GM23248 (cell line): ENCODE measurements around the gene PHF21B. TPM values are rescaled to one million over a fixed set of nuclear protein-coding genes. Genes with fewer than 3 reads are reported as not detected.

Experiments used
- DNase-seq: peaks from one replicate; pipeline ENCODE4 v3.0.0-alpha.2; 2015
- H2AFZ ChIP-seq: fragments of 200-600 bp; sonication (generic); 2 replicates; pipeline ENCODE4 v1.6.1; 2016; ENCODE audit warnings: antibody characterized with exemption
- H3F3A ChIP-seq: fragments of 200-600 bp; sonication (generic); 2 replicates; pipeline ENCODE4 v1.6.1; 2016; ENCODE audit warnings: mild to moderate bottlenecking, antibody characterized with exemption, mixed run types; ENCODE audit not compliant: insufficient read depth
- H3K27ac ChIP-seq: fragments of 200-600 bp; sonication (generic); 2 replicates; pipeline ENCODE4 v1.5.1; 2016; ENCODE audit warnings: mild to moderate bottlenecking
- H3K27me3 ChIP-seq: fragments of 200-600 bp; sonication (generic); replicated peaks from 2 replicates; pipeline ENCODE4 v1.6.1; 2016; ENCODE audit warnings: mild to moderate bottlenecking; ENCODE audit not compliant: insufficient read depth
- H3K36me3 ChIP-seq: fragments of 200-600 bp; sonication (generic); 2 replicates; pipeline ENCODE4 v1.6.1; 2016; ENCODE audit warnings: low read depth, mild to moderate bottlenecking
- H3K4me1 ChIP-seq: fragments of 200-600 bp; sonication (generic); 2 replicates; pipeline ENCODE4 v1.6.1; 2016; ENCODE audit warnings: mild to moderate bottlenecking; ENCODE audit not compliant: insufficient read depth
- H3K4me2 ChIP-seq: fragments of 200-600 bp; sonication (generic); one replicate; pipeline ENCODE4 v1.6.1; 2016; ENCODE audit warnings: mild to moderate bottlenecking; ENCODE audit not compliant: unreplicated experiment
- H3K4me3 ChIP-seq: fragments of 200-600 bp; sonication (generic); 2 replicates; pipeline ENCODE4 v1.5.1; 2016; ENCODE audit warnings: mild to moderate bottlenecking
- H3K79me2 ChIP-seq: fragments of 200-600 bp; sonication (generic); 2 replicates; pipeline ENCODE4 v1.6.1; 2016; ENCODE audit warnings: mild to moderate bottlenecking; ENCODE audit not compliant: insufficient read depth
- H3K9ac ChIP-seq: fragments of 200-600 bp; sonication (generic); 2 replicates; pipeline ENCODE4 v1.6.1; 2016; ENCODE audit warnings: mild to moderate bottlenecking
- H3K9me2 ChIP-seq: fragments of 200-600 bp; sonication (generic); 2 replicates; pipeline ENCODE4 v1.6.1; 2016; ENCODE audit warnings: mixed run types, mild to moderate bottlenecking, moderate library complexity; ENCODE audit not compliant: insufficient read depth
- H3K9me3 ChIP-seq: fragments of 200-600 bp; sonication (generic); one replicate; pipeline ENCODE4 v1.6.1; 2017; ENCODE audit warnings: low read depth
- H4K20me1 ChIP-seq: fragments of 200-600 bp; sonication (generic); 2 replicates; pipeline ENCODE4 v1.6.0; 2016; ENCODE audit not compliant: insufficient read depth
- EZH2 ChIP-seq: fragments of 200-600 bp; sonication (generic); IDR thresholded peaks from 2 replicates; pipeline ENCODE4 v1.6.1; 2018; ENCODE audit warnings: antibody characterized with exemption, mild to moderate bottlenecking; ENCODE audit not compliant: insufficient read depth, poor library complexity, severe bottlenecking
- EZH2phosphoT487 ChIP-seq: fragments of 200-600 bp; sonication (generic); IDR thresholded peaks from 2 replicates; pipeline ENCODE4 v1.6.1; 2018; ENCODE audit warnings: antibody characterized with exemption, moderate library complexity, mild to moderate bottlenecking, low read depth; ENCODE audit not compliant: insufficient read depth
- WGBS, 2 experiments: methylation state at CpG; one replicate each; pipeline ENCODE4 v1.1.6; 2015 to 2017; ENCODE audit warnings: low lambda C conversion rate in 2 of 2, low coverage in 1 of 2; ENCODE audit errors: missing lambda C conversion rate in 2 of 2; 5-methylcytosine and 5-hydroxymethylcytosine counted together
- in situ Hi-C: fragments of 300-500 bp; cut with MboI; formaldehyde crosslinking; loops from 2 replicates; pipeline ENCODE4 v1.15.0; 2020
- polyA plus RNA-seq: library from polyadenylated mRNA; unstranded; fragments of >200 nt; fragmentation: Nextera tagmentation; extraction: Ambion mirVana; gene quantifications from 2 replicates; pipeline ENCODE4 v1.2.1, GENCODE V29; 2016
- total RNA-seq: library from RNA; depleted of rRNA; stranded (reverse); fragments of >200 nt; shearing (Covaris generic); gene quantifications from 2 replicates; pipeline ENCODE4 v1.2.3, GENCODE V29; 2014

Gene PHF21B
- total and polyA plus RNA-seq, 2 experiments from 2014 or later: not detected

DNA sequence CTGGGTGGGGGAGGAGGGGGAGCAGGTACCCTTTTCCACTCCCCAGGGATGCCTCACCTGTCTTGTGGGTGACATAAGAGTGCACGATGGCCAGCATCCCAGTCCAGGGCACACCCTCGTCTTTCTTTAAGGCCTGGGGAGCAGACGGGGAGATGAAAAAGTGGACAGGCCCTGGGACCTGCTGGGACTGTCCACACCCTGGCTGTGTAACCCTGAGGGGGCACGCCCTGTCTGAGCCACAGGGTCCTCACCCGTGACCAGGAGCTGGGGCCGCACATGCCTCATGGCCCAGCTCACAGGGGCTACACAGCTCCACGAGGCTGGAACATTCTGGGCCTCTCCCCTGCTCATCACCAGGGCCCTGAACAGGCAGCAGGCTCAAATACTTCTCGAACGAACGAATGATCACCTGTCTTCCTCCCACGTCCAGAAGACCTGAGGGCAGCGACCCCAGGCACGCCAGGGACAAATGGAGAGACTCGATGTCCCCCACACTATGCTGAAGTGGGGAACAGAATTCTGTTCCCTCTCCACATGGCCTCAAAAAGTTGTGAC lies 123.9 kb downstream of the PHF21B start:
- H3K9ac ChIP-seq: no peak overlapping the region
- H3K4me3 ChIP-seq: no peak overlapping the region
- DNase-seq: no peak
- H3K36me3 ChIP-seq: no peaks in the 10 kb centered on the region
- in situ Hi-C loops: no loop called here
- TF ChIP-seq EZH2: no peak
- no peak for TF ChIP-seq EZH2phosphoT487
- no peaks in the 10 kb centered on the region for H3K9me2 ChIP-seq
- no peaks in the 10 kb centered on the region for H3K9me3 ChIP-seq
- no peaks in the 10 kb centered on the region for H4K20me1 ChIP-seq
- H3K79me2 ChIP-seq: no peaks in the 10 kb centered on the region
- H2AFZ ChIP-seq: no peak overlapping the region
- 53 to 61% methylated on average over 14 of the region's 14 CpGs for WGBS, 2 experiments
- H3K4me1 ChIP-seq: no peaks in the 10 kb centered on the region
- H3F3A ChIP-seq: no peaks in the 10 kb centered on the region
- H3K27me3 ChIP-seq: no peaks in the 10 kb centered on the region; the same call in 1 of the 2 replicates
- no peak overlapping the region for H3K27ac ChIP-seq
- H3K4me2 ChIP-seq: no peak overlapping the region

DNA sequence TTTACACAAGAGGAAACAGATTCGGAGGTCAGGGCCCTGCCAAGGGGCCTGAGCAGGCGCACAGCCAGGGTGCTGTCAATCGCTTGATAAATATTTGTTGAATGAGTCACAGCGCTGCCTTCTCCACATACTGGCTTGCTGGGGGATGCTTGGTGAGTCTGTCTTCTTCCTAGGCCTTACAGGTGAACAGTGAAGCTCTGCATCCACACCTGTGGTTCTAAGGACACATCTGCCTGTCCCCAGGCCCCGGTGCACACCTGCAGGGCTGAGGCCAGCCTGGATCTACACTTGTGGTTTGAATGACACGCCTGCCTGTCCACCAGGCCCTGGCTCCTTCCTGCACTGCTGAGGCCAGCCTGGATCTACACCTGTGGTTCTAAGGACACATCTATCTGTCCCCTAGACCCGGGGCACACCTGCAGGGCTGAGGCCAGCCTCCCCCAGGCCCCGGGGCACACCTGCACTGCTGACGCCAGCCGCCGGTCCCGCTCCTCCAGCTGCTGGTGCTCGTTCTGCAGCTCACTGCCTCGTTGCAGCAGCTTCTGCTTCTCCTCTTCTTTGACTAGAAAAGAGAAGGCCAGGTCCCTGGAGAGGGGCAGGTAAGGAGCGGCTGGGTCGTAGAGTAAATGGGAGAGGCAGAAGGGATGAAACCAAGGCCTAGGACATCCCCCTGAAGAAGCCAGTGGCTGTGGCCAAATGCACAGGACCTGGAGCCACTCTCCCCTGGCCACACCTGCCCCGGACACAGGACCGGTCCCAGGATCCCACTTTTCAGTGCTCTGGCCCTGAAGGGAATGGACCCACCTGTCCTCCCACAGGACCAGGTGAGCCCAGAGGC lies 124.6 kb downstream of the PHF21B start:
- H3K4me1 ChIP-seq: no peaks in the 10 kb centered on the region
- H3K4me3 ChIP-seq: no peak overlapping the region
- no peak overlapping the region for H3K4me2 ChIP-seq
- no peak overlapping the region for H3K27ac ChIP-seq
- no peaks in the 10 kb centered on the region for H3K79me2 ChIP-seq
- DNase-seq: no peak
- H2AFZ ChIP-seq: no peak overlapping the region
- H3K36me3 ChIP-seq: no peaks in the 10 kb centered on the region
- no peaks in the 10 kb centered on the region for H3K9me2 ChIP-seq
- H3F3A ChIP-seq: no peaks in the 10 kb centered on the region
- no peak for TF ChIP-seq EZH2
- no peak for TF ChIP-seq EZH2phosphoT487
- H3K9me3 ChIP-seq: no peaks in the 10 kb centered on the region
- no peak overlapping the region for H3K9ac ChIP-seq
- no peaks in the 10 kb centered on the region for H4K20me1 ChIP-seq
- 68 to 69% methylated on average over 18 of the region's 18 CpGs for WGBS, 2 experiments
- in situ Hi-C loops: no loop called here
- H3K27me3 ChIP-seq: no peaks in the 10 kb centered on the region; the same call in 1 of the 2 replicates

DNA sequence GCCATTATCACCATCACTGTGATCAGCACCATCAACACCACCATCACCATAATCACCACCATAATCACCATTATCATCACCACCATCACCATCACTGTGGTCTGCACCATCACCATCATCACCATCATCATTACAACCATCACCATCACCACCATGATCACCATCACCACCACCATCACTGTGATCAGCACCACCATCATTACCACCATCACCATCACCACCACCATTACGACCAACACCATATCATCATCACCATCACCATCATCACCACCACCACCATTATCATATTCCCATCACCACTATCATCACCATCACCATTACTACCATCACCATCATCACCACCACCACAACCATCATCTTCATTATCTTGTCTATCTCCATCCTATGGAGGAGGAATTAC lies 125.2 kb downstream of the PHF21B start:
- Histone ChIP-seq H3K36me3 (no peaks in the 10 kb centered on the region), H3K27me3 (no peaks in the 10 kb centered on the region; the same call in 1 of the 2 replicates), H3K9me2 (no peaks in the 10 kb centered on the region), H3K27ac (no peak overlapping the region), H3K9me3 (no peaks in the 10 kb centered on the region), H3K4me2 (no peak overlapping the region), H3K79me2 (no peaks in the 10 kb centered on the region), H3K4me1 (no peaks in the 10 kb centered on the region), H2AFZ (no peak overlapping the region), H3F3A (no peaks in the 10 kb centered on the region), H3K9ac (no peak overlapping the region), H4K20me1 (no peaks in the 10 kb centered on the region), H3K4me3 (no peak overlapping the region)
- TF ChIP-seq EZH2: no peak
- DNase-seq: no peak
- whole genome bisulfite sequencing, 2 experiments: 49 to 55% methylated on average over 1 of the region's 1 CpG
- in situ Hi-C loops: no loop called here

DNA sequence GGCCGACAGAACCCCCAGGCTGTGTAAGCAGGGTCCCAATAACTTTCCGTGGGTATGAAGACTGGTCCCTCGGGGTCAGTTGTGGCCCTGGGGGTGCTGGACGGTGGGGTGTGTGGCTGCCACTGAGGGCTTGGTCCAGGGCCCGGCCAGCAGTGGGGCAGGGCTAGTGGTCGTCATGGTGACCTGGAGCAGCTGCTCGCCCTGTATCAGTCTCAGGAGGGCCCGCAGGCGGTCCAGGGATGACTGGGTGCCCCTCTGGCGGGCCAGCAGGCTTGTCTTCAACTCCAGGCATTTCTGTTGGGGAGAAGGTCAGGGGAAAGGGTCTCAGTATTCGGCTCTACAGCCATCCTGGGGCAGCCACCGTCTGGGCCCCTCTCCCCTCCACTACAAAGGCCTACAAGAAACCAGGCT lies 126.8 kb downstream of the PHF21B start:
- no peak for TF ChIP-seq EZH2
- TF ChIP-seq EZH2phosphoT487: no peak
- H3K4me2 ChIP-seq: no peak overlapping the region
- no peak overlapping the region for H3K27ac ChIP-seq
- H3K27me3 ChIP-seq: no peaks in the 10 kb centered on the region; the same call in 1 of the 2 replicates
- no peak overlapping the region for H3K4me3 ChIP-seq
- H3K9me2 ChIP-seq: no peaks in the 10 kb centered on the region
- no peaks in the 10 kb centered on the region for H3K36me3 ChIP-seq
- no peak overlapping the region for H3K9ac ChIP-seq
- no peaks in the 10 kb centered on the region for H3K4me1 ChIP-seq
- no peak overlapping the region for H2AFZ ChIP-seq
- no peaks in the 10 kb centered on the region for H3F3A ChIP-seq
- 52 to 71% methylated on average over 11 to 12 of the region's 12 CpGs for WGBS, 2 experiments
- H3K9me3 ChIP-seq: no peaks in the 10 kb centered on the region
- no peak for DNase-seq
- H4K20me1 ChIP-seq: no peaks in the 10 kb centered on the region
- H3K79me2 ChIP-seq: no peaks in the 10 kb centered on the region
- in situ Hi-C loops: no loop called here
